HG03139 (cell line): Measurements from ENCODE around the gene ARHGEF28.

Source experiments
- ATAC-seq: cut with Tn5 transposase; IDR thresholded peaks from one replicate; pipeline ENCODE4 v1.9.1; 2021; ENCODE audit not compliant: unreplicated experiment

The ARHGEF28 gene

GRCh38 chr5:73812457-73812856, 186.5 kb downstream of the ARHGEF28 start:
- no peak for ATAC-seq

- ATAC-seq = no peak
These were observed 187.1 kb downstream of the ARHGEF28 start for GRCh38 chr5:73812962-73813588.

- ATAC-seq = no peak
These were observed 188.3 kb downstream of the ARHGEF28 start for GRCh38 chr5:73814233-73814846.

- ATAC-seq = no peak
These were observed 189.6 kb downstream of the ARHGEF28 start for GRCh38 chr5:73815631-73816030.

- ATAC-seq = no peak
These were observed 190.8 kb downstream of the ARHGEF28 start for GRCh38 chr5:73816656-73817420.

GRCh38 chr5:73818357-73818756, 192.4 kb downstream of the ARHGEF28 start:
- ATAC-seq = no peak

- no peak for ATAC-seq
These were observed 194.3 kb downstream of the ARHGEF28 start for GRCh38 chr5:73820326-73820725.

GRCh38 chr5:73821003-73821402, 195.0 kb downstream of the ARHGEF28 start:
- ATAC-seq = no peak

GRCh38 chr5:73822278-73822988, 196.4 kb downstream of the ARHGEF28 start:
- no peak for ATAC-seq

GRCh38 chr5:73822989-73823339, 197.0 kb downstream of the ARHGEF28 start:
- no peak for ATAC-seq

- ATAC-seq = no peak
These were observed 197.5 kb downstream of the ARHGEF28 start for GRCh38 chr5:73823508-73823925.

- no peak for ATAC-seq
These were observed 199.2 kb downstream of the ARHGEF28 start for GRCh38 chr5:73825199-73825598.

GRCh38 chr5:73825736-73826135, 199.7 kb downstream of the ARHGEF28 start:
- ATAC-seq = no peak

- ATAC-seq = no peak
These were observed 200.5 kb downstream of the ARHGEF28 start for GRCh38 chr5:73826301-73827105.

GRCh38 chr5:73827106-73827450, 201.1 kb downstream of the ARHGEF28 start:
- no peak for ATAC-seq

- no peak for ATAC-seq
These were observed 202.5 kb downstream of the ARHGEF28 start for GRCh38 chr5:73828465-73828864.

GRCh38 chr5:73830646-73831045, 204.7 kb downstream of the ARHGEF28 start:
- no peak for ATAC-seq

- no peak for ATAC-seq
These were observed 205.1 kb downstream of the ARHGEF28 start for GRCh38 chr5:73831066-73831465.

- ATAC-seq = no peak
These were observed 208.7 kb downstream of the ARHGEF28 start for GRCh38 chr5:73834693-73835092.

- ATAC-seq = no peak
These were observed 209.7 kb downstream of the ARHGEF28 start for GRCh38 chr5:73835726-73836125.

- no peak for ATAC-seq
These were observed 210.6 kb downstream of the ARHGEF28 start for GRCh38 chr5:73836607-73837006.
